Measurements from ENCODE around the gene CNIH1.

Gene CNIH1

GRCh38 chr14:54435500-54435981 lies 5.6 kb downstream of the CNIH1 start:
- no peak for TF ChIP-seq SPI1 (IDR thresholded peaks at IDR 0.05; ENCODE audit: borderline replicate concordance, low read depth)
- Histone ChIP-seq H3K27ac (replicated peaks) (no peak overlapping the region), H3K4me3 (replicated peaks; ENCODE audit: insufficient read depth, low read length) (no peak overlapping the region), H3K27me3 (ENCODE audit: insufficient read depth, poor library complexity, severe bottlenecking) (no peaks in the 10 kb centered on the region)
- no peak for DNase-seq (ENCODE audit: low read depth in 1 of 2, low spot score in 1 of 2)

DNA sequence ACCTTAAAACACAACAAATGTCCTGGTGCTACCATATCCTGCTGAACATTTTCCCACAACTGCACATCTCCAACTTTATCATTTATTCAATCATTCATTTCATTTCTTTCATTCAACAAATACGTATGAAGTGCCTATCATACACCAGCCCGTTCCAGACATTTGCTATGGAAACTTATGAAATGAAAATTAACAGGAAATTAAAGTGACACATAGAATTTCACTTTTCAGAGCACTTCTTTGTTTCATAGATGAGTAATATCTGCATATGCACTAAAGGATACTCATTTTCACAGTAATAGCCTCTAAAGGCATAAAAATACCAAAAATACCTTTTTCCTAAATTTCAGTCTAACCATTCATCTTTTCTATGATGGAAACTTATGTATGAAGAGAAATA lies 12.6 kb downstream of the CNIH1 start:
- Histone ChIP-seq H3K4me3 (replicated peaks; ENCODE audit: insufficient read depth, low read length) (no peak overlapping the region), H3K27me3 (ENCODE audit: insufficient read depth, poor library complexity, severe bottlenecking) (no peaks in the 10 kb centered on the region), H3K27ac (replicated peaks) (no peak overlapping the region)
- TF ChIP-seq, protein P1, sequence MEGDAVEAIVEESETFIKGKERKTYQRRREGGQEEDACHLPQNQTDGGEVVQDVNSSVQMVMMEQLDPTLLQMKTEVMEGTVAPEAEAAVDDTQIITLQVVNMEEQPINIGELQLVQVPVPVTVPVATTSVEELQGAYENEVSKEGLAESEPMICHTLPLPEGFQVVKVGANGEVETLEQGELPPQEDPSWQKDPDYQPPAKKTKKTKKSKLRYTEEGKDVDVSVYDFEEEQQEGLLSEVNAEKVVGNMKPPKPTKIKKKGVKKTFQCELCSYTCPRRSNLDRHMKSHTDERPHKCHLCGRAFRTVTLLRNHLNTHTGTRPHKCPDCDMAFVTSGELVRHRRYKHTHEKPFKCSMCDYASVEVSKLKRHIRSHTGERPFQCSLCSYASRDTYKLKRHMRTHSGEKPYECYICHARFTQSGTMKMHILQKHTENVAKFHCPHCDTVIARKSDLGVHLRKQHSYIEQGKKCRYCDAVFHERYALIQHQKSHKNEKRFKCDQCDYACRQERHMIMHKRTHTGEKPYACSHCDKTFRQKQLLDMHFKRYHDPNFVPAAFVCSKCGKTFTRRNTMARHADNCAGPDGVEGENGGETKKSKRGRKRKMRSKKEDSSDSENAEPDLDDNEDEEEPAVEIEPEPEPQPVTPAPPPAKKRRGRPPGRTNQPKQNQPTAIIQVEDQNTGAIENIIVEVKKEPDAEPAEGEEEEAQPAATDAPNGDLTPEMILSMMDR (IDR thresholded peaks at IDR 0.05; ENCODE audit: insufficient read depth, low read length) = no peak
- TF ChIP-seq POLR2AphosphoS5 (IDR thresholded peaks at IDR 0.05; ENCODE audit: low read depth) (no peak), SPI1 (IDR thresholded peaks at IDR 0.05; ENCODE audit: borderline replicate concordance, low read depth) (no peak), GABPA (IDR thresholded peaks at IDR 0.05; ENCODE audit: low read depth) (no peak)
- TF ChIP-seq, protein P2, sequence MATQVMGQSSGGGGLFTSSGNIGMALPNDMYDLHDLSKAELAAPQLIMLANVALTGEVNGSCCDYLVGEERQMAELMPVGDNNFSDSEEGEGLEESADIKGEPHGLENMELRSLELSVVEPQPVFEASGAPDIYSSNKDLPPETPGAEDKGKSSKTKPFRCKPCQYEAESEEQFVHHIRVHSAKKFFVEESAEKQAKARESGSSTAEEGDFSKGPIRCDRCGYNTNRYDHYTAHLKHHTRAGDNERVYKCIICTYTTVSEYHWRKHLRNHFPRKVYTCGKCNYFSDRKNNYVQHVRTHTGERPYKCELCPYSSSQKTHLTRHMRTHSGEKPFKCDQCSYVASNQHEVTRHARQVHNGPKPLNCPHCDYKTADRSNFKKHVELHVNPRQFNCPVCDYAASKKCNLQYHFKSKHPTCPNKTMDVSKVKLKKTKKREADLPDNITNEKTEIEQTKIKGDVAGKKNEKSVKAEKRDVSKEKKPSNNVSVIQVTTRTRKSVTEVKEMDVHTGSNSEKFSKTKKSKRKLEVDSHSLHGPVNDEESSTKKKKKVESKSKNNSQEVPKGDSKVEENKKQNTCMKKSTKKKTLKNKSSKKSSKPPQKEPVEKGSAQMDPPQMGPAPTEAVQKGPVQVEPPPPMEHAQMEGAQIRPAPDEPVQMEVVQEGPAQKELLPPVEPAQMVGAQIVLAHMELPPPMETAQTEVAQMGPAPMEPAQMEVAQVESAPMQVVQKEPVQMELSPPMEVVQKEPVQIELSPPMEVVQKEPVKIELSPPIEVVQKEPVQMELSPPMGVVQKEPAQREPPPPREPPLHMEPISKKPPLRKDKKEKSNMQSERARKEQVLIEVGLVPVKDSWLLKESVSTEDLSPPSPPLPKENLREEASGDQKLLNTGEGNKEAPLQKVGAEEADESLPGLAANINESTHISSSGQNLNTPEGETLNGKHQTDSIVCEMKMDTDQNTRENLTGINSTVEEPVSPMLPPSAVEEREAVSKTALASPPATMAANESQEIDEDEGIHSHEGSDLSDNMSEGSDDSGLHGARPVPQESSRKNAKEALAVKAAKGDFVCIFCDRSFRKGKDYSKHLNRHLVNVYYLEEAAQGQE (IDR thresholded peaks at IDR 0.05; ENCODE audit: insufficient replicate concordance, low read depth) = no peak
- no peak for DNase-seq (ENCODE audit: low read depth in 1 of 2, low spot score in 1 of 2)

GRCh38 chr14:54427871-54428270 lies 13.3 kb downstream of the CNIH1 start:
- Histone ChIP-seq H3K4me3 (replicated peaks; ENCODE audit: insufficient read depth, low read length) (no peak overlapping the region), H3K27me3 (ENCODE audit: insufficient read depth, poor library complexity, severe bottlenecking) (no peaks in the 10 kb centered on the region), H3K27ac (replicated peaks) (no peak overlapping the region)
- TF ChIP-seq GABPA (IDR thresholded peaks at IDR 0.05; ENCODE audit: low read depth) (no peak), POLR2AphosphoS5 (IDR thresholded peaks at IDR 0.05; ENCODE audit: low read depth) (no peak), SPI1 (IDR thresholded peaks at IDR 0.05; ENCODE audit: borderline replicate concordance, low read depth) (no peak)
- TF ChIP-seq, protein P1 (IDR thresholded peaks at IDR 0.05; ENCODE audit: insufficient read depth, low read length) = no peak
- TF ChIP-seq, protein P2 (IDR thresholded peaks at IDR 0.05; ENCODE audit: insufficient replicate concordance, low read depth) = no peak
- DNase-seq (ENCODE audit: low read depth in 1 of 2, low spot score in 1 of 2) = no peak

DNA sequence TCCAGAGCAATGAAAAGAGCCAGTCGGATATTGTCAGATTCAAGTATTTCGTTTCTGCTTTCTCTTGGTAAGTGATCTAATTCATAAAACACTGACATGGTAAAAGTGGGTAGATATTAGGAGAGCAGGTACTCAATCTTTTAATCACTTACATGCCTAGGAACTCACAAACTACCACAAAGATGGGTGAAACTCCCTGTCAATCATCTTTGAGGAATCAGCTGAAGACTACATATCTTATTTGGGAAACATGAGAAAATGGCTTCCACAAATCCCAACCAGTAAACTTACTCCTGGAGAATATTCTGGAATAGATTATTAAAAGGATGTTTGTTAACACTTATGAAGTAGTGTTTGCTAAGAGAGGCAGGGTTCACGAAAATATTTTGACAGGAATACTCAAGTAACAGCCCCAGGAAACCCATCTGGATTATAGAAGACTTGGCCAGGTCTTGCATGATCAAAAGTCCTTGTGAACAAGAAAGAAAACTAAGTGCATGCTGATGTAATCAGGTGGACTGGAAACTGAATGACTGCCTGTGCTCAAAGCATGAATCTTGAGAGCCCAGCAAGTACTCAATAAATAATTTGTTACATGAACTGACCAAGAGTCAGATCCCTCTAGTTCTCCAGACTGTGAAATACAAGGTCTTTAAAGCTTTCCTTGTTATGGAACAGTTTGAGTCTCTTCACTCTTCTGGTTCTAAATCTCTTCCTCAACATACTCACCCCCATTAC lies 15.5 kb downstream of the CNIH1 start:
- TF ChIP-seq POLR2AphosphoS5 (IDR thresholded peaks at IDR 0.05; ENCODE audit: low read depth) = no peak
- no peak for TF ChIP-seq GABPA (IDR thresholded peaks at IDR 0.05; ENCODE audit: low read depth)
- TF ChIP-seq, protein P1 (IDR thresholded peaks at IDR 0.05; ENCODE audit: insufficient read depth, low read length) = no peak
- TF ChIP-seq, protein P2 (IDR thresholded peaks at IDR 0.05; ENCODE audit: insufficient replicate concordance, low read depth) = no peak
- no peak for TF ChIP-seq SPI1 (IDR thresholded peaks at IDR 0.05; ENCODE audit: borderline replicate concordance, low read depth)
- DNase-seq (ENCODE audit: low read depth in 1 of 2, low spot score in 1 of 2) = no peak
- Histone ChIP-seq H3K4me3 (replicated peaks; ENCODE audit: insufficient read depth, low read length) (no peak overlapping the region), H3K27me3 (ENCODE audit: insufficient read depth, poor library complexity, severe bottlenecking) (no peaks in the 10 kb centered on the region), H3K27ac (replicated peaks) (no peak overlapping the region)

All from HL-60 (cell line).